ENCODE measurements around the gene ARFRP1.

Gene ARFRP1

DNA sequence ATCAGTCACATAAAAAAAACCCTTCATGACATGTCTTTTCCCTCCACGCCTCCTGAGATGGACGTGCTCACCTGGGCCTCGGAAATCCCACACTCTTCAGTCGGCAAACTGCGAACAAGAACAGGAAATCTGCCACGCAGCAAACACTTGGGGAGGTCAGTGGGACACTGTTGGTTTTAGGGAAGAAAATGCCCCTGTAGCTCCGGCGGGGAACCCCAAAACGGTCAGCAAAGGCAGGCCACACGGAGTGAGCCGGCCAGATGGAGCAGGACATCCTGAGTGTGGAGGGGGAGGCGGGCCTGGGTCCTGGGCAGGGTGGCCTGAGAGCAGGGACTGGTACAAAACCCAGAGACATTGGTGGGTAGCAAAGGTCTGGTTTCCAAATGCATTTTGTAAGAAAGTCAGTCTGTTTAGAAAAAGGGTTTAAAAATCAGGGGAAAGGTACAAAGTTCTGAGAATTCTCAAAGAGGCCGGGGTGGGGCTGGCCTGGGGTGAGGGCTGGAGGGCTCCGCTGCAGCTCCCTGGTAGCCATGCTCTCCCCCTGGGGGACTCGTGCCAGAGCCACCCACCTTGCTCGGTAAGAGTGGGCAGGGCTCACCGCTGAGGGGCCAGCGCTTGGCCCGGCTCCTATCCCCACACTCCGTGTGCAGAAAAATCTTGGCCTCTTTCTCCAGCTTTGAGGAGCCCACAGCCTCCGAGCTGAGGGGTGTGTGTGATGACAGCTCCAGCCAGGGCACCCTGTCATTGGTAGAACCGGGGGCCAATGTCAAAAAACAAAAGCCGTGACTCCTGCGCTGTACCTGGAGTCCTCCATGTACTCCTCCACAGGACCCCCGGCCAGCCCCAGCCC is 37.0 kb upstream of the ARFRP1 start:
- DNase-seq (ENCODE audit: low read depth), result no peak
- no peak overlapping the region for H3K4me3 ChIP-seq (ENCODE audit: low read depth, low read length)

DNA sequence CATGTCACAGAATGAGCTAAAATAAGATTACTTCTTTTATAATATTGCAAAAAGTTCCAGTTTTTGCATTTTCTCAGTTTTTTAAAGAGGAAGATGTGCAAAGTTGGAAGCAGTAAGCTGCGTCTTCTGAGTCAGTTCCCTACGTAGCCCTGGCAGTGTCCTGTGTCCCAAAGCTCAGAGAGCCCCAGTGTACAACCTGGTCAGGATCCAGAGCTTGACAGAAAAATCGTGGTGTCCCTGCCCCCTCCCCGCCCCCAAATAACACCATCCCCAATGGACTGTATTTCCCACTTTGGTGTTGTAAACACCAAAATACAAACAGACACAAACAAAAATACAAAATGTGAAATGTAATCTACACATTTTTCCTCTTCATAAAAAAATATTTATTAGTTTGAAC is 36.4 kb upstream of the ARFRP1 start:
- H3K4me3 ChIP-seq (ENCODE audit: low read depth, low read length), result no peak overlapping the region
- no peak for DNase-seq (ENCODE audit: low read depth)

DNA sequence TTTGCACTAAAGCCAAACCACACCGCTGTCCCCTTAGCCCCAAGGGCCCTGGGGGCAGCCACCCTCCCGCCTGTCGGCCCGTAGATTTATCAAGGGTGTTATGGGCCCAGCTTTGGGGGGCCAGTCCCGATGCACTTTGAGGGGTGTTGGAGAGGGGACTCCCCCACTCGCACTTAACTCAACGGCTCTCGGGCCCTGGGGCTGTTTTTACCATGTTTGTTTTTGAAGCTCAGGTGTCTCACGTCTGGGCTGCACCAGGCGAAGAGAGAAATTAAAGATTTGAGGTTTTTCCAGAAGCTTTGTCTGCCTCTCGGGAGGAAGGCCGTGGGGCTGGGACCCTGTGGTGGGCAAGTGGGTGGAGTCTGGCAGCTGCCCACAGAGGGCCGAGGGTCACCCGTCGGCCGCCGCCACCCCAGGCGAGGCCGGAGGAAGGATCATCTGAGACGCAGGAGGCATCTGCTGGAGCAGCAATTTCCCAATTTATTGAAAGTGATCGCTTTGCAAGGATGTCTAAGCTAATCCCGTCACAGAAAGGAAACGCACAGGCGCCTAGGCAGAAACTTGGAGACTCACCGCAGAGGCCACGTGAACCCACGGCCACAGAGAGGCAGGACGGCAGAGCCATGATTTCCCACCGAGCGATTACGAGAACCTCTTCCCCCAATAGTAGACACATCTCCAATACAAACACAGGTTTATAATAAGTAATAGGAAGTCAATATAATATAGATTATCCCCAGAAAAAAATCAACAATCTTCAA is 35.6 kb upstream of the ARFRP1 start:
- DNase-seq (ENCODE audit: low read depth), result no peak
- H3K4me3 ChIP-seq (ENCODE audit: low read depth, low read length), result no peak overlapping the region

DNA sequence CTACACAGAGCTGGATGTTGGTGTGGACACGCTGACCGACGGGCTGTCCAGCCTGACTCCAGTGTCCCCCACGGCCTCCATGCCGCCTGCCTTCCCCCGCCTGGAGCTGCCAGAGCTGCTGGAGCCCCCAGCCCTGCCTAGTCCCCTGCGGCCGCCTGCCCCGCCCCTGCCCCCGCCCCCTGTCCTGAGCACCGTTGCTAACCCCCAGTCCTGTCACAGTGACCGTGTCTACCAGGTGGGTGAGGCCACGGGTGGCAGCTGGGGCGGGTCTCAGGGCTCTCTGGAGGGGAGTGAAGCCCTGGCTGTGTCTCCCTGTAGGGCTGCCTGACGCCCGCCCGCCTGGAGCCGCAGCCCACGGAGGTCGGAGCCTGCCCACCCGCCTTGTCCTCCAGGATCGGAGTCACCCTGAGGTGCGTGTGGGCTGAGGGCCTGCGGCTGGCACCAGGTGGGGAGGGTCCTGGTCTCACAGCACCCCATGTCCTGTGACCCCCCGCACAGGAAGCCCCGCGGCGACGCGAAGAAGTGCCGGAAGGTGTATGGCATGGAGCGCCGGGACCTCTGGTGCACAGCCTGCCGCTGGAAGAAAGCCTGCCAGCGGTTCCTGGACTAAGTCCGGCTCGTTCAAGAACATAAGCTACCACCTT is 34.7 kb upstream of the ARFRP1 start:
- DNase-seq (ENCODE audit: low read depth), result no peak

DNA sequence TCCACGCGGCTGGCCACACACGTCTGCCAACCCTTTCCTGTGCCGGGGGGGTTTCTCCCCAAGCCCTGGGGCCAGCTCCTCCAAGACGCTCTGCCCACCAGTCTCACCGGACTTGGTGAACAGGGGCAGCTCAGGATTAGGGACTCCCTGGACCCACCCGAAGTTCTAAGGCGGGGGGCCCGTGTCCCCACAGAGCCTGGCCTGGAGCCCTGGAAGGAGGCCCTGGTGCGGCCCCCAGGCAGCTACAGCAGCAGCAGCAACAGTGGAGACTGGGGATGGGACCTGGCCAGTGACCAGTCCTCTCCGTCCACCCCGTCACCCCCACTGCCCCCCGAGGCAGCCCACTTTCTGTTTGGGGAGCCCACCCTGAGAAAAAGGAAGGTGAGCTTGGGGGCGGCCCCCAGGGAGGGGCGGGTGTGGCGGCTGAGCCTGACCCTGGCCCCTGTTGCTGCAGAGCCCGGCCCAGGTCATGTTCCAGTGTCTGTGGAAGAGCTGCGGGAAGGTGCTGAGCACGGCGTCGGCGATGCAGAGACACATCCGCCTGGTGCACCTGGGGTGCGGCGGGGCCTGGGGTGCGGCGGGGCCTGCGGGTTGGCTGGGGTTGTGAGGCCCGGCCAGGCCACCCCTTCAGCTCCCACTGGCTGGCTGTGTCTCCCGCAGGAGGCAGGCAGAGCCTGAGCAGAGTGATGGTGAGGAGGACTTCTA is 34.1 kb upstream of the ARFRP1 start:
- H3K4me3 ChIP-seq (ENCODE audit: low read depth, low read length), result peak overlapping the region; percentile 59
- no peak for DNase-seq (ENCODE audit: low read depth)

More for the DNA sequence above, 34.7 kb upstream of the ARFRP1 start:
- no peak overlapping the region for H3K4me3 ChIP-seq (ENCODE audit: low read depth, low read length)

DNA sequence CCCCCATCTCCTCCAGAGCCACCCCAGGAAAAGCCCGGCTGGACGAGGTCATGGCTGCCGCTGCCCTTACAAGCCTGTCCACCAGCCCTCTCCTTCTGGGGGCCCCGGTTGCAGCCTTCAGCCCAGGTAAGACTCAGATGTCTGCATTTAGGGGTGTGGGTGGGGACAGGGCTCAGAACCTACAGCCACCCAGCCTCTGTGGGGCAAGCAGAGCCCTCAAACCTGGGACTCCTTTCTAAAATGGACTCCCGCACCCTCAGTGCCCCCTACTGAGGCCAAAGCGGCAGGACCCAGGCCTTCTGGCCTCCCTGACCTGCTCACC is 33.5 kb upstream of the ARFRP1 start:
- H3K4me3 ChIP-seq (ENCODE audit: low read depth, low read length), result peak overlapping the region; percentile 59
- no peak for DNase-seq (ENCODE audit: low read depth)

DNA sequence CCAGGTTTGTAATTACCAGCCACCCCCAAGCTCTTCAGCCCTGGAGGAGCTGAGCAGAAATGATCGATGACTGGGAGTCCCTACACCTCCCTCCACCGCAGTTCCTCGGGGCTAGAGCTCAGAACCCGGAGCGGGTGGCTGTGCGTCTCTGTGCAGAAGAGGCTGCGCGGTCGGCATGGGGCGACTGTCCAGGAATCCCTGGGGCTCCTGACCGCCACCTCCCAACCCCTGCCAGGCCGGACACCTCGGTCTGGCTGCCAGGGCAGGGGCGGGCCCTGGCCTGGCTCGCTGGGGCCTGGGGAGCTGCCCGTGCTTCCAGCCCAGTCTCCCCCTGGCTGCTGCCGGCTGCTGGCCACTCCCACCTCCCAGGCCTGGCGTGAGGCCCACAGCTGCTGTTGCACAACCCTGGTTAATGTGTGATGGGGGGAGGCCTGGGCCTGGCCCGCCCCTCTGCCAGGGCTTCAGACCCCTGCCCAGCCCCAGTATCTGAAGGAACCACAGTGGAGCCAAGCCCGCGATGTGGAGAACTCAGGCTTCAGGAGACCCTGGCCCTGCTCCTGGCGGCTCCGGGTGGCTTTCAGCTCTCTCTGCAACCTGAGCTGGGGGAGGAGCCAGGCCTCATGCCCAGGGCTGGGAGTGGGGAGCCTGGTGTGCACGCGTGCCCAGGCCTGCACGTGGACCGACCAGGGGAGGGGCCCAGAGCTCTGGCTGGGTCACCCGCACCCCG is 33.0 kb upstream of the ARFRP1 start:
- peak; percentile 72 for DNase-seq (ENCODE audit: low read depth)
- peak overlapping the region; percentile 59 for H3K4me3 ChIP-seq (ENCODE audit: low read depth, low read length)

DNA sequence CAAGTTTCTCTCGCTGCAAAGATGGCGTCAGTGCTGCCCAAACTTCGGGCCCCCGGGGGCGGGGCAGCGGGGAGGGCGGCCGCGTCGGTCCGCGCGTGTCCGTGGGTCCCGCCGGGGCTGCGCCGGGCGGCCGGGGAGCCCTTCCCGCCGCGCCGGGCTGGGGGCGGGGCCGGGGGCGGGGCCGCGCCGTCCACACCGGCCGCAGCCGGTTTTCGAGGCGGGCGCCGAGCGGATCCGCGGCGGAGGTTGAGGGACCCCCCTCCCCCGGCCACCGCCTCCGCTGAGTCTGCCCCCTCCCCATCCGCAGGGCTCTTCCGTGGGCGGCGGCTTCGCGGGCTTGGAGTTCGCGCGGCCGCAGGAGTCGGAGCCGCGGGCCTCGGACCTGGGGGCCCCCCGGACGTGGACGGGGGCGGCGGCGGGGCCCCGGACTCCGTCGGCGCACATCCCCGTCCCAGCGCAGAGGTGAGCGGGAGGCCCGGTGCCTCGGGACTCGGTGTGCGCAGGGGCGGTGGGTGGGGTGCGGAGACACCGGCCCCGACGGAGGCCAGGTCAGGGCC is 32.4 kb upstream of the ARFRP1 start:
- DNase-seq (ENCODE audit: low read depth), result no peak
- H3K4me3 ChIP-seq (ENCODE audit: low read depth, low read length), result peak overlapping the region; percentile 59

DNA sequence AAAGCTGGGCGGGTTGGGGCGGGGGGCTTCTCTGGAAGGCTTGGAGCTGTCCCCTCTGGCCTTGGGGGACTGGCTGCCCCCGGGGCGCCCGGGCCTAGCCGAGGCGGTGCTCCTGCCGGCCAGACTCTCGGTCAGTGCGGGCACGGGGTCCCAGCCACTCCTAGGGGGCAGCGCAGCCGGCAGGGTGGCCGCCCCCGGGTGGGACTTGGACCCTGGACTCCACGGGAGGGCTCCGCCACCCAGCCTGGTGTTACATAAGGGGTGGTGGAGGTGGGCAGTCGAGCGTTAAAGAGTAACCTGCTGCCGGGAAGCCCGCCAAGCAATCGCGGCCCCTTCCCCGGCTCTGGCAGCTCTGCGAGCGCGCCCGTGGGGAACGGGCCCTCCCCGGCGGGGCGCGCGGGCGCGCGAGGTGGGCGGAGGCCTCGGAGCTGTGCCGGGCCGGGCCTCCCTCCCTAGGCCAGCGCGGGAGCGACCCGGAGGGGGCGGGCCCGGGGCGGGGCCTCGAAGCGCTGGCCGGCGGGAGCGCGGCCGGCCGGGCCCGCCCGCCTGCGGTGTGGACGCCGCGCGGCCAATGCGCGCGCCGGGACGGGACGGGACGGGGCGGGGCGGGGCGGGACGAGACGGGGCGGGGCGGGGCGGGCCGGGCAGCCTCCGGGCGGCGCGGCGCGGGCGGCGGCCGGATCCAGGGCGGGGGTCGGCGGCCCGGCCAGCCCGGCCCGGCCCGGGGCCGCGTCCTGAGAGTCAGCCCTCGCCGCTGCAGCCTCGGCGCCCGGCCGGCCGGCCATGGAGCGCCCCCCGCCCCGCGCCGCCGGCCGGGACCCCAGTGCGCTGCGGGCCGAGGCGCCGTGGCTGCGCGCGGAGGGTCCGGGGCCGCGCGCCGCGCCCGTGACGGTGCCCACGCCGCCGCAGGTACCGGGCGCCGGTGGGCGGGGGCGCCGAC is 31.6 kb upstream of the ARFRP1 start, which contains the start of gene SLC2A4RG:
Gene SLC2A4RG (plus strand): TSS at position 647 of the 940 bp plus-strand sequence. CDS start 137 bp downstream, at position 784.
- H3K4me3 ChIP-seq (ENCODE audit: low read depth, low read length), result peak within 1 kb of the TSS; percentile 59
- DNase-seq (ENCODE audit: low read depth), result peak; percentile 7

DNA sequence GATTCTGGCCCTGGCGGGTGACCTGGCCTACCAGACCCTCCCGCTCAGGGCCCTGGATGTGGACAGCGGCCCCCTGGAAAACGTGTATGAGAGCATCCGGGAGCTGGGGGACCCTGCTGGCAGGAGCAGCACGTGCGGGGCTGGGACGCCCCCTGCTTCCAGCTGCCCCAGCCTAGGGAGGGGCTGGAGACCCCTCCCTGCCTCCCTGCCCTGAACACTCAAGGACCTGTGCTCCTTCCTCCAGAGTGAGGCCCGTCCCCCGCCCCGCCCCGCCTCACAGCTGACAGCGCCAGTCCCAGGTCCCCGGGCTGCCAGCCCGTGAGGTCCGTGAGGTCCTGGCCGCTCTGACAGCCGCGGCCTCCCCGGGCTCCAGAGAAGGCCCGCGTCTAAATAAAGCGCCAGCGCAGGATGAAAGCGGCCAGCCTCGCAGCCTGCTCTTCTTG is 30.9 kb upstream of the ARFRP1 start:
- peak; percentile 4 for DNase-seq (ENCODE audit: low read depth)
- H3K4me3 ChIP-seq (ENCODE audit: low read depth, low read length), result peak overlapping the region; percentile 33

DNA sequence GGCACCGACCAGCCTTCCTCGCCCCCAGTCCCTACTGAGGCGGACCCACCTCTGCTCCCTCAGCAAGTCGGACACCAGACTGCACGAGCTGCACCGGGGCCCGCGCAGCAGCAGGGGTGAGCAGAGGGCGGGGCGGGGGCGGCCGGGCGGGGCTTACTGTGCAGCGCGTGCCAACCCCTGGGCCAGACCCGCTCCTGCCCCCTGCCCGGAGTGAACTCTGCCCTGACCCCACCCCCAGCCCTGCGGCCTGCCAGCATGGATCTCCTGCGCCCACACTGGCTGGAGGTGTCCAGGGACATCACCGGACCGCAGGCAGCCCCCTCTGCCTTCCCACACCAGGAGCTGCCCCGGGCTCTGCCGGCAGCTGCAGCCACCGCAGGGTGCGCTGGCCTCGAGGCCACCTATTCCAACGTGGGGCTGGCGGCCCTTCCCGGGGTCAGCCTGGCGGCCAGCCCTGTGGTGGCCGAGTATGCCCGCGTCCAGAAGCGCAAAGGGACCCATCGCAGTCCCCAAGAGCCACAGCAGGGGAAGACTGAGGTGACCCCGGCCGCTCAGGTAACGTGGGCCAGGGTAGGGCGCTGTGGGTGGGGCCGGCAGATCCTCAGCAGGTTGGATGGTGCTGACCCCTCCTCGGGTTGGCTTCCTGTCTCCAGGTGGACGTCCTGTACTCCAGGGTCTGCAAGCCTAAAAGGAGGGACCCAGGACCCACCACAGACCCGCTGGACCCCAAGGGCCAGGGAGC is 30.3 kb upstream of the ARFRP1 start:
- DNase-seq (ENCODE audit: low read depth), result no peak
- H3K4me3 ChIP-seq (ENCODE audit: low read depth, low read length), result no peak overlapping the region

DNA sequence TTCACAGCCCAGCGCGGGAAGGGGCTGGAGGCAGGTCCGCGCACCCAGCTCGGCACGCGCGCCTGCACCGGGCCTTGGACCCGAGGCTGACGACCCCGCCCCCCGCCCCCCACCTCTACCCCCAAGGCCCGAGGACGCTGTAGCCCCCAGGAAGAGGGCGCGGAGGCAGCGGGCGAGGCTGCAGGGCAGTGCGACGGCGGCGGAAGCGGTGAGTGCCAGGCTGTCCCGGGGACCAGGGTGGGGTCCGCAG is 29.8 kb upstream of the ARFRP1 start:
- no peak for DNase-seq (ENCODE audit: low read depth)
- H3K4me3 ChIP-seq (ENCODE audit: low read depth, low read length), result no peak overlapping the region

DNA sequence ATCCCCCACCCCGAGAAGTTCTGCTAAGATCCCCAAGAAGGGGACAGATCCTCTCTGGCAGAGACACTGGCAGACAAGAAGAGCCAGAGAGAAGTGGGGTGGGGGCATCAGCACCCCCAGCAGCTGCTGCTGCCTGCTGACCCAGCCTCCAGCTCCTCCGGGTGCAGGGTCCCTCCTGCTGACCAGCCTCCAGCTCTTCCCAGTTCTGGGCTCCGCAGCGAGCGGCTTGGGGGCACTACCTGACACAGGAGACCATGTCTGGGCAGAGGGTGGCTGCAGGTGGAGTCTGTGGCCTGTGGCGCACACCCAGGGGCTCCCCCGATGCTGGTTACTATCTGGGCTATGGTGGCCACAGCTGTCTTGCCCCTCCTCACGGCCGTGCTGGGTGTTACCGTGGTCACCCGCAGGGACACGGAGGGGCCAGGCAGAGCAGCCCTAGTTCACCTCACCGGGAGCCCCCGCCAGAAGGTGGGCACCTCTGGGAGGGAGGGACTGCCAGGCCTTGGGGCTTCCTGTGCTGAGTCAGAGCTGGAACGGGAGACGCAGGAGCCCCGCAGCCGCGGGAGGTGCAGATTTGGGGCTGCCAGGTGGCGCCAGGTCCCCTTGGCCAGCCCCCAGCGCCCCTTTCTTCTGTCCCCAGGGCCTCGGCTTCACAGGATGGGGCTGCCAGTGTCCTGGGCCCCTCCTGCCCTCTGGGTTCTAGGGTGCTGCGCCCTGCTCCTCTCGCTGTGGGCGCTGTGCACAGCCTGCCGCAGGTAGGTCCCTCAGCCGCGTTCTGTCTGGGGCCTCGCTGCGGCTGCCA is 29.3 kb upstream of the ARFRP1 start:
- no peak for DNase-seq (ENCODE audit: low read depth)

DNA sequence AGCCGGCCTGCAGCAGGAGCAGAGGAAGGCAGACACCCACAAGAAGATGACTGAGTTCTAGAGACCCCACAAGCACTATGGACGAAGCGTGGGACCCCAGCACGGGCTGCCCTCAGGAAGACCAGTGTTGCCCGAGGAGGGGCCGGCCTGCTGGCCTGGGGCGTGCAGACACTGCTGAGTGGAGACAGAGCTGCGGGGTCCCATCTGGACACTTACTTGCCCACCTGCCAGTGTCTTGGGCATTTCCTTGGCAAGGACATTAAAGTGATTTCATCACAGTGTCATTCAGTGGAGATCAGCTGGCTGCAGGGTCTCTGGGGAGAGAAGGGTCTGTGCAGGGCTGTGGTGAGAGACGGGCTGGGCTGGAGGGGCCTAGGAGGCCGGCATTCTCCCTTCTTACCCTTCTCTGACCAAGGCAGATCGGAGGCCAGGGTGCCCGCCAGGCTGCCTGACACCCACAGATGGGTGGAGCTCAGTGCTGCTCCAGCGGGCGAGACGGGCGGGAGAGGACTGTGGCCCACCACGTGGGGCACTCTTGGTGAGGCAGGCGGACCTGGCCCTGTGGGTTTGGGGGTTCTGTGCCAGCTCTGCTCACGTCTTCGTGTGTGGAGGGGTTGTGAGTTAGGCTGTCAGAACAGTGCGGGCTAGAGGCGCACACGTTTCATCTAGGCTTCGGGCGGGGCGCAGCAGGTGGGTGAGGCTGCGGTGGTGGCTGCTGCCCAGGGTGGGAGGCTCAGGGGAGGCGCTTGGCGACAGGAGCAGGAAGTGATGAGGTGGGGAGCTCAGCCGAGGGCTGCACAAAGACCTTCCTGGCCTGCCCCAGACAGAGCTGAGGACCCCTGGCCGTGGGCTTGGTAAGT is 28.3 kb upstream of the ARFRP1 start, which contains the start of gene LIME1:
Gene LIME1 (plus strand): TSS at position 806 of the 860 bp plus-strand sequence. CDS start 886 bp downstream, outside the sequence.
- H3K4me3 ChIP-seq (ENCODE audit: low read depth, low read length), result no peak within 1 kb of the TSS
- no peak for DNase-seq (ENCODE audit: low read depth)

More for the DNA sequence above, 29.3 kb upstream of the ARFRP1 start:
- H3K4me3 ChIP-seq (ENCODE audit: low read depth, low read length), result no peak overlapping the region
